Inflammatory macrophage (primary cell): ENCODE data around the gene CAST.
"Not testable (repeated sequence)": the region's sequence is repeated elsewhere in the genome, so short reads cannot be mapped to it uniquely, and the experiment has no call there.

Source experiments
- DNase-seq, 2 donors: peaks; one replicate each; pipeline ENCODE4 v3.0.0-alpha.2; 2020 to 2022

CAST gene

DNA sequence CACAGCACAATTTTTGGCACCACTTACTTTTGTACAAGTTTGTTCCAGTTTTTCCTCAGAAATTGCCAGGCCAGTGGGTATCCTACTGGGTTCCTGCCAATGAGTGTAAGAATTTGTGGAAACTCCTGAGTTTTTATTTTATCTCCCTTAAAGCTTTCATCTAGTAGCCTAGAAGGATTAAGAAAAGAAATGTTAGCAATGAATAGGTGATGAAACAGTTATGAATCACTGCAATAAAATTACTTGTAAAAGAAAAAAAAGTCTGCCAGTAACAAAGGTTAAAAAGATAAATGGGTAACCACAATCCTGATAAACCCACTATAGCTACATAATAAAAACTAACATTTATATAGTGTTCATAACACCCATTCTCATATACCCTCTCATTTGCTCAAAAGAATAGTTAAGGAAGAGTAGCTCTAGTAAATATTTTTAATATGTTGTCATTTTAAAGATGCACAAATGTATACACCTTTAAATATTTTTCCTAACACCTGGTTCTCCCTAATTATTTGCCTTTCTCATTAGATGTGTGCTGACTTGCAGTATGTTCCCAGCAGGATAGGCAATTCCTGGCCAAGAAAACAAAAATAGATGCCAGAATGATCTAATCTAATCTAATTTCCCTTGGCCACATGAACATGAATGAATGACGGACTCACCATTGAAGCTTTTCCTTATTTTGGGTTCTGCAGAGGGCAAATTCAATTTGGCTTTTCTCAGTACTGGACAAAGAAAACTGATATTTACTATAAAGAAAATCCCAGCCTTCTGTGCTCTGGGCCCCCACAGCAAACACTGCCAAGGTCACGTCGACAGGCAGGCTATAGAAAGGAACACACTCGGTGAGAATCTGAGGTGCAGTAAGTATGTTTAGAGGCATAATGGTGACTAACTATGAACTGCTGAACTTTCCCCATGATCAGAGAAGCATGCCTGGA, 119.1 kb downstream of the CAST start:
- DNase-seq: no peak

DNA sequence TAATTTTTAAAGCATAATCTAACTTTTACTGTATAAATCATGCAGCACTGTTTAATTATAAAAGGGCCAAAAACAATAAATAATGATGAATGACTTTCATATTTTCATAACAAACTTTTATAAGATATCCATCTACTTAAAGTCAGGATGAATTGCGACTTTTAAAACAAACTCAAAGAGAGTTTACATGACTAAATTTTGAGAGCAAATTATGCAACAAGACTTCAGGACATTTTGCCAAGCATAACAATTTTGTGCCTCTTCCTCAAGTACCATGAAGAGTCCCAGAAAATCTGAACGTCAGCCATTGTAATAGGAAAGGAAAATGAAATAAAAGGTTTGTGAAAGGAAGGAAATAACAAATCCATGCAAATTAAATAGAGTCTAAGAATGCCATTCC, 121.2 kb downstream of the CAST start:
- DNase-seq: no peak

DNA sequence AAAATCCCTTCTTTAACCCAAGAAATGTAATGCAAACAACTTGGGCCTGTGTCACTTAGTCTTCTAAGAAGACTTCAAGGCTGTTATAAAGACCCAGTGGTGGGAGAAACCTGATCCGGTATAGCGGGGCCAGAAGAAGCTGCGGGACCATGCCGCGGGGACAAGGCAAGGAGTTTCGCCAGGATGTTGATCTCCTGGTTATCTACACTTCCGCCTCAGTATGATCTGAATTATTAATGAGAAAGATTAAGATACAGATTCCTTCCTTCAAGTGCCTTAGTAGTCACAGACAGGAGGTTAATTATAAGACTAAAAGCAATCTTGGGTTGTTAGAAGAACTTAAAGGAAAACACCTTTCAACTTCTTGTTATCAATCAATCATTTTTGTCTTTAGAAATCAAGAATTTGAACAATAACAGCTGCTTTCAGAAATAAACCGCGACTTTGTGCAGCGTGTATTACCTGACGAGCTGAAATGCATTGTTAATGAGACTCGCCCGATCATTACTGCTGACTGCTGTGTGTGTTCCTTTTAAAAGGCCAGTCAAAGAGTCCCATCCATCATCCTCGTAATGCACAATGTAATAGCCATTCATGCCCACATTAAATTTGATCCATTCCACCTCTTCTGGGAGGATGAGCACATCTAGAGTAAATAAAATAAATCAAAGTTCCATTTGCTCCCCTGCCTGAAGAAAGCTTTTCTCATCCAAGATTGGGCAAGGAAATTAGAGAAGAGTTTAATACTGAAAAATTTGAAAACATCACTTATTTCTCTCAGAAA, 123.3 kb downstream of the CAST start:
- DNase-seq: no peak

DNA sequence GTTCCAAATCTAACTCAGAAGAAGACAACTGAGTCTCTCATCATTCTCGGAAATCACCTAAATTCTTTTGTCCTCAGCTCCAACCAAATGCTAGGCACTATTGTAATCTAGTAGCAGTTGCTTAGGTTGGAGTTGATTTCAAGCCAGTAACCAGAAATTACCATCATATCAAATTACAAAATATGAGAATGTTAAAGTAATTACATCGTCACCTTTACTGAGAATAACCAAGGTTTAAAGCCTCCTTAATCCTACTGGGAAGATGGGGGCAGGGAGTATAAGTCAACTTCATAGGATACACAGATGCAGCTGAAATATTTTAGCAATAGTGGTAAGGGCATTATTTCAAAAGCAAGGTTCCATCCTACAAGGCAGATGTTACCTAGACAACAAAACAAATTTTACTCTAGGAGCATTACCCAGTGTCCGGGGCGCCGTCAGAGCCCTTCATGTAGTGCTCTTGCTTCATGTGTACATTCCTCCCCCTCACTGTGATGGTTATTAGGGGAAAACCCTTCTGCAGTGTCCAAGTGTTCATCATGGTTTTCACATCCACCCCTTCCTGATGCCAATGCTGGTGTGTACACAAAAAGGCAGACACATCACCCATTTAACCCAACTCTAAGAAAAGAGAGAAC, 126.1 kb downstream of the CAST start:
- DNase-seq: peak; percentile 61 to 75

DNA sequence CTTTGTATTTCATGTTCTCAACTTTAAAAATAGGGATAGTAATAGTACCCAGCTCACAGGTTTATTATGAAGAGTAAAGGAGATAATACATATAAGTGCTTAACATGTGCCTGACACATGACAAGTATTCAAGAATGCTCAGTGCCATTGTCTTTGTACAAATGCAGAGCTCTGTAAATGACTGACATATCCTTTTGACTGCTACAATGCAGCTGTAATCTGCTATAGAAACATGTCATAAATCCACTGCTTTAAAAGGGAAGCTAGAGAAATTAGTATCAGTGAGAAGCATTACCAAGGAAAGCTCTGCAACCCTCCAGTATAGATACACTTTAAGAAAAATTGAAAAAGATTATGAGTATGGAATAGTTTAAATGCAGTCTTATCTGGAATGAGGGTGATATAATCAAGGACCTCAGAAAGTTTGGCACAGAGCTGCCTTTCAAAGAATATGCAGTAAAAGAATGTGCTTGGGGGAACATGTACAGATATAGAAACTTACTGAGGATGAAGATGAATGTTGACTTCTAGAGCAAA, 127.7 kb downstream of the CAST start:
- DNase-seq: no peak

DNA sequence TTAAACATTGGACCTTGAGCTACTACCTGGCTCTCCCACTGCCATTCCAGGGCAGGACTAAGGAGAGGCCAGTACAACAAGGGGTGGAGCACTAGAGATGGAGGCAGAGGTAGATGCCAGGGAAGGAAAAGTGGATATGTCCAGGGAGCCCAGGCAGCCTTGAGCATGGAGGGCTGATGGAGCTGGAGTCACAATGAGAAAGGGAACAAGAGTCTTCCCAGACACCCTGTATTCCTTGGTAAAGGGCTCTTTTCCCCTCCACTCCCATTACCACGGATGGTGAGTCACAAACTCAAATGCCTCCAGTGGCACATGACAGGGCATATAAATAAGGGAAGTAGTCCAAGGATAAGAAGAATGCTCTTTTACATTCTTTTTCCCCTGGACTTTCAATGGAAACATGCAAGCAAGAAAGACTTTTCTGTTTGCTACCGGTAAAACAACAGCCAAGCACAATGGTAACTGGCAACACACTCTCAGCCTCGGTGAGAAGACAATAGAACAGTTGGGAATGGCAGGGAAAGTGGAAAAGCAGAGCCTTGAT, 128.9 kb downstream of the CAST start:
- peak; percentile 58 to 66 for DNase-seq

DNA sequence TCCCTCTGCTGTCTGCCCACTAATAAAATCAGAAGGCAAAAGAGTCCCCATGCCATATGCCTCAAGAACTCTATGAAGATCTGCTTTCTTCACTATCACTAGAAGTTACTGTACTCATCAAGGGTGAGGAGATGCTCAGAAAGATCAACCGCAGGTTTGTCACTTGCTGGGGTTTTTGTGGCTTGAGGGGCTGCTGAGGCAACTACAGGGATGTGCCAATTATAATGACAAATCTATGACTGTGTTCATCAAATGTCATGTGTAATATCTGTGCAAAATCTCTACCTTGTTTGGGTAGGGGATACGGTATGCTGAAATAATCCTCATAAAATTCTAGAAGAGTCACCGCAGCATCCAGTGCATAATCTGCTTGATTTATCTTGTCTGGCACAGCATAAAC, 132.6 kb downstream of the CAST start:
- no peak for DNase-seq

DNA sequence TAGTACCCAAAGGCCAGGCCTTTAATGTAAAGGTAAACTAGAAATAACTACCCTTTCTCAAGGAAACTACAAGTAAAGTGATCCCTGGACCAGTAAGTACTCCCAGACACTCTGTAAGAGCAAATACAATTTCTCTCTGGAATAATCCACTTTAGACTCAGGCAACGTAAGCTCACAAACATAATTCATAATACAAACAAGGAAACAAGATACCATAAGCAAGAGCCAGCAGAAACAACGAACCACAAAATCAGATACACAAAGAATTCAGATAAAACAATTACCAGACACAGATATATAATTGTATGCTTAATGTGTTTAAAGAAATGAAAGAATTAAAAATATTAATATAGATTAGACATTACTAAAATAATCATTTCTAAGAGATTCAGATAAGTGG, 133.4 kb downstream of the CAST start:
- DNase-seq: no peak

DNA sequence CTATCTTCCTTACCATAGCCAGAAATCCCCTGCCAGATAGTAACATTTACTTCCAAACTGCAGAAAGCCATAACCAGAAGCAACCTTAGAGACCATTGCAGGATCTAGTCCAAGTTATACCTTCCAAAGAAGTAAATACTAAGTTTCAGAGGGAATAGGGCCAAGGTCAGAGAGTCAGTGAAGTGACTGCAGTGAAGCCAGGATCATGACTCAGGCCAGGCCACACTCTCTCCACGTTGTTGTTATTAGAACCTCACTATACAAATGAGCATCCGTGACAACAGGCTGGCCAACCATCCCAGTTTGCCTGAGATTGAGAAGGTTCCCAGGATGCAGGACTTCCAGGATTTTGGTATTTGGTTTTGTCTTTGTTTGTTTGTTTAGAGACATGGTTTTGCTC, 134.3 kb downstream of the CAST start:
- no peak for DNase-seq

DNA sequence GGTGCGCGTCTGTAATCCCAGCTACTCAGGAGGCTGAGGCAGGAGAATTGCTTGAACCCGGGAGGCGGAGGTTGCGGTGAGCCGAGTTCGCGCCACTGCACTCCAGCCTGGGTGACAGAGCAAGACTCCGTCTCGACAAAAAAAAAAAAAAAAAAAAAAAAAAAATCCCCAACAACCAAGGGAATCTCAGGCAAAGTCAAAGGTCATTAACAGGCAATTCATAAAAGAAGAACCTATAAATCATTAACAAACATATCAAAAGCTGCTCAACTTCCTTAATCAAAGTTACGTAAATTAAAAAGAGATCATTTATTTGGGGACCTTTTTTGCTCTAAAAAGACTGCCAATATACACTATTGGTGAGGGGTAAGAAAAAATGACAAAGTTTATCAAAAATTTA, 139.5 kb downstream of the CAST start:
- not testable (repeated sequence) for DNase-seq

DNA sequence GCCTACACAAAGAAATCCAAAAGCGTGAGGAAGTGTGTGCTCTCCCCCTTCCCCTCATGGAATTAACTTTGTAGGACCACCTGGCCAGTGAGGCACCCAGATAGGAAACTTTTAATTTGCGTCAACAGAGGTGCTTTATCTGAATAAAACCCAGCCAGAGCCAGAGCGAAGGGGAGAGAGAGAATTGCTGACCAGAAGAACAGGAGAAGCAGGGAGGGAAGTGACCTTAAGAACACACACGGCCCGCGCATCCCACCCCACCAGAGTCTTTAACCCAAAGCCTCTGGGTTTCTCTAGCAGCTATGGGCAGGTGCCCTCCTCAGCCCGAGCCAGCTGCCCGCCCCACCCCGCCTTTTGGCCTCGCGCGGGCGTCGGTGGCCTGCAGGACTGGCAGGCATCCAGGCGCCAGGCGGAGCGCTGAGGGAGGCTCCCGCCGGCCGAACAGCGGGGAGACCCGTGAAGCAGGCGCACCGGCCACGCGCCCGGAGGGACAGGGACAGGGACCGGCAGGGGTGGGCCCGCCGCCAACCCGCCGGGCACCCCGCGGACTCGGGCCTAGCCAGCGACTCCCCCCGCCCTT, 145.0 kb downstream of the CAST start:
- peak; percentile 46 to 63 for DNase-seq

DNA sequence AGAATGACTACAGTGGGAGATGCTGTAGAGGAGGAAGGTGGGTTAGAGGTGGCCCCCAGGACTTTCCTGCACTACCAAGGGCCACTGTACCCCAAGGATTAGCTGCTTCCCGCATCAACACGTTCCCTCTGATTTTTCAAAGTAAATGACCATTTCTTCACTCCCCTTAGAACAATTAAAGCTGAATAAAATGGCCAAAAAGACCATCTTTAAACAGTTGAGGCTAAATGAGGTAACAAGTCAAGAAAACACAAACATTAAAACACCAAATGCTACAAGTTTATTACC, 146.3 kb downstream of the CAST start:
- no peak for DNase-seq

DNA sequence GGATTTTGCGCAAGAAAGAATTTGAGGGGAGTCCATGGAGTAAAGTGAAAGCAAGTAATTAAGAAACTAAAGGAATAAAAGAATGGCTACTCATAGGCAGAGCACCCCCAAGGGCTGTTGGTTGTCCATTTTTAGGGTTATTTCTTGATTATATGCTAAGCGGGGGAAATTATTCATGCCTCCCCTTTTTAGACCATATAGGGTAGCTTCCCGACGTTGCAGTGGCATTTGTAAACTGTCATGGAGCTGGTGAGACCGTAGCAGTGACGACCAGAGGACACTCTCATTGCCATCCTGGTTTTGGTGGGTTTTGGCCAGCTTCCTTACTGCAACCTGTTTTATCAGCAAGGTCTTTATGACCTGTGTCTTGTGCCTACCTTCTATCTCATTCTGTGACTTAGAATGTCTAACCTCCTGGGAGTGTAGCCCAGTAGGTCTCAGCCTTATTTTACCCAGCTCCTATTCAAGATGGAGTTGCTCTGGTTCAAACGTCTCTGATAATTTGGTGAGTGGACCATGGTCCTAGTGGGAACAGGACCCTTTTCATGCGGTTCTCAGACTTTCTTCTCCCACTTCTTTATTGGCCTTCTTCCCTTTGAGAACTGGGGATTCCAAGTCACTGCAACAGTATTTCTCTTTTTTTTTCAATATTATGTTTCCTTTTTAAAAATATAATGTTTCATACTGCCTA, 146.8 kb downstream of the CAST start:
- DNase-seq: no peak

DNA sequence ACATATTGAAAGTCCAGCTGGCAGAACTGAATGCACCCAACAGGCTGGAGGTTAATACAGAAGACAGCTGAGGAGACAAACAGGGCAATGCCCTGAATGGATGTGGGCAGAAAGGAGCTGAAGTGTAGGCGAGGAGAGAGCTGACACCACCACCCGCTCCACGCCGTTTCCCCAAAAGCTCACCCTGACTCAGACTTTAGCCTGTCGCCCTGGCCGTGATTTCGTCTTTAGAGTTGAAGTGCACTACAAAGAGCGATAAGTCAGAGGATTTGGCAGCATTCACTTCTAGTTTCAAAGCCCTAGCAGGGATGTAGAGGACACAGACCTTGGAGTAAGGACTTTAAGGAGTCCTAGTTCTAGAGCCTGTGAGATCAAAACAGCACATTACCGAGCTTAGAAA, 147.7 kb downstream of the CAST start:
- peak; percentile 67 to 88 for DNase-seq

DNA sequence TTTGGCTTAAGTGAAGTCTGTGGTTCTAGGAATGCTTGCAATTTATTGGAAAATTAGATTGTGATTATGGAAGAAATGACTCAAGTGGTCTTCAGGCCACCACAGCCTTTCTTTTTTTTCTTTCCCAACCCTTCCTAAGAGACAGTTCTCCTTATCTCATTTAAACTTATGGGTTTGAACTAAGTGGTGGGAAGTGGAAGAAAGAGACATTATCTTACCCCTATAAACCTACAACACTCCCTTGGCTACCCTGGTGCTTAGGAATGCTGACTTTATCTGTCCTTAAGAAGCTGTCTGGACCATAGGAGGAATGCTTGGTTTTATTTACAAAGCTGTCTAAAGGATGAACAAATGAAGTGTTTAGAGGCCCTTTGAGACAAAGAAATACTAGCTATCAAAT, 150.7 kb downstream of the CAST start:
- no peak for DNase-seq

DNA sequence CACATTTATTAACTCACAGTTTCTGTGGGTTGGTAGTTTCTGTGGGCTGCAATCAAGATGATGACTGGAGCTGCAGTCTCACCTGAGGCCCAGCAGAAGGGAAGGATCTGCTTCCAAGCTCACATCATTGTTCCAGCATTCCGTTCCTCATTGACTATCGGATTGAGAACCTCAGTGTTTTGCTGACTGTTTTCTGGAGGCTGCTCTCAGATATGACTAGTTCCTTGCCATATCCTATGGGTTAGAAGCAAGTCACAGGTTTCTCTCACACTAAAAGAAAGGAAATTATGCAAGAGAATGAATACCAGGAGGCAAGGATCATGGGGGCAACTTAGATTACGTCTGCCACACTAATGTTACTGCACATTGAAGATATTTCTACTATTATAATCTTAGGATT, 151.9 kb downstream of the CAST start:
- peak; percentile 19 to 43 for DNase-seq

DNA sequence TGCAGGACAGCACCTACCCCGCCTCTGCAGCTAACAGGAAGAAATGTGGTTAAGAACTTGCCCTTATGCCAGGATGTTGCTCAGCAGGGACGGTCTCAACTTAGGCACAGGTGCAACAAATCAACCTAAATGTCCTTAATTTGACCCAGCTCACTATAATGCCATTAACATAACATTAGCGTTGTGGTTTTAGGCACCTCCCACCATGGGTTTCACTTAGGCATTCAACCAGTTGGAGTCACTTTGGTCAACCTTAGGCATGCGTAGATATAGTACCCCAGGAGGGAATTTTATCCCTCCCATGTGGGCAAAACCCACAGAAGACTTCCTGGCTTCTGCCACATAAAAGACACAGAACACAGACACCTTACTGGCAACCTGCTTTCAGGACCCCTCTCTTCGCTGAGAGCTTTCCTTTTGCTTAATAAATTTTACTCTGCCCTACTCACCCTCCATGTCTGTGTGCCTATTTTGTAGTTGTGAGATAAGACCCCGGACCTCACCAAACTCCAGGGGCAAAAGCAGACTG, 154.3 kb downstream of the CAST start:
- no peak for DNase-seq

DNA sequence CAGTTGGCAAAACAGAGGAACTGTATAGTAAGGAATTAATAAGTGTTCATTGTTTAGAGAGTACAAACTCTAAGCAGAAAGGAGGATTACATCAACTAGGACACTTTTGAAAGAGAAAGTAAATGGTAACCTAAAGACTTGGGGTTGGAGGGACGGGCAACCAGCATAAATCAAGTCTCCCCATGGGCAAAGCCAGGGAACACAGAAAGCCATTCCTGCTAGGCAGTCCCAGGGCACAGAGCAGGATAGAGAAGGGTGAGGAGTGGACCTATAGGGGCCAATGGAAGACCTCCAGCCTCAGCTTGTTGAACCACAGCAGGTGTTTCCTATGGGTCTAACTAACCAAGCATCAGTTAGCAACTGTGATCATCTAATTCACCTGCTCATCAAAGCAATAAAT, 154.8 kb downstream of the CAST start:
- no peak for DNase-seq

DNA sequence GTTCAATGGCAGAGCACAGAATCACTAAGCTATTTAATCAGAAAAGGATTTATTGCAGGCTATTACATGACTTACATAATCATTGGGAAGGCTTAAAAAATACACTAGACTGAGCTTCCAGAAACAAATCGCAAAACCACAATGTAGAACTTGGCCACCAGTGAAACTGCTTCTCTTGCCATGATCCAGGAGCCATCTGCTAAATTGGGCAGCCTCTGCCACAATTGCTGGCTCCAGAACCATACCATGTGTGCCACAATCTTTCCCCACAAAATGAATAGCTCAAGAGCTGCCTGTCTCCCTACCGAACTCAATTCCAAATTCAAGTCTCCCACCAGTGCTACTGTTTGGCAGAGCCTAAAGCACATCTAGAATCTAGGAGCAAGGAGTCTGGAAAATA, 155.3 kb downstream of the CAST start:
- no peak for DNase-seq

DNA sequence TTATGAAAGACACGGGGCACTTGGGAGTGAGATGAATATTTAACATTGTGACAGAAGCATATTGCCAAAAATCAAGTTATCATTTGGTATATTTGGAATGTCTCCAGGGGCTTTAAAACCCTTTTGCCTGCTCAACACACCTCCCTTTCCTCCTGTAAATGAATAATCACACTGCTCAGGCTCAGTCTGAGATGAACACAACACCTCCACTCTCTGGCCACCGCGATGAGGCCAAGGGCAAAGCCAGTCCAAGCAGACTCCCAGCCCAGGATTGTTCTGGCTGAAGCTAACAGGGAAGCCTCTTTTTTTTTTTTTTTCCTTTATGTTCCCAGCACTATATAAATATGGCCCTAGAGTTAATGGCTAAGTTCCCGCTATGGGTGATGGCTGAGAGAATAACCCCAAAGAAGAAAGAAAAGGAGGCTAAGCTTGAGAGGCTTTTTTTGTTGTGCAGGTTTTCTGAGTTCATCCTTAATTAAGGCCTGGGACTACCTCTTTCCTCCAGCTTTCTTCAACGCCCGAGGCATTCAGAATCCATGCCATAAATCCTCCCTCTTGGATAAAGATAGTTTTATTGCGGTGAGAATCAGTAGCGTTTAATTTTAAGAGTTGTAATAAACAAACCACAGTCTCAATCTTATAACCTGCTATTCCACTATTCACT, 156.1 kb downstream of the CAST start:
- no peak for DNase-seq

DNA sequence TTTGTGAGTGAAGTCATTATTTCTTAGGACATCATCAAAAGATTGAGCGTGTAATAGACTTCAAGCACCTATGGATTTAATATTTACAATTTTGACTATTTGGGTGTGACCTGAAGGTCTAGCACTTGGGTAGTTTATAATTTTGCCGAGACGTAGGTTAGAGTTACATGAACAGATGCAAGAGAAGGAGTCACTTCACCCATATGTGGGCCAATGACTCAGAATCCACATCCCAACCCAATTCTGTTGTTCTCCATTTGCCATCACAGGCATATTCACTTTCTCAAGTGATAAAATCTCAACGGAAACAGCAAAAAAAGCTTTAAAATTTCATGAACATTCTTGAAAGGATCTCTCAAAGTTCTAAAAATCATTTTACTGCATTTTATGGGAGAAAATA, 157.6 kb downstream of the CAST start:
- DNase-seq: no peak
